CD4-positive, alpha-beta T cell treated with Interferon alpha-2 for 1 hour (primary cell): ENCODE data around the gene SLIRP.
A peak's percentile ranks its signal among the peaks of the same experiment; 100 is the strongest.
"Not testable (repeated sequence)": the region's sequence is repeated elsewhere in the genome, so short reads cannot be mapped to it uniquely, and the experiment has no call there.

Experiments used
- DNase-seq, 2 donors: peaks; one replicate each; pipeline ENCODE4 v3.0.0-alpha.2; 2020 to 2022

The SLIRP gene

DNA sequence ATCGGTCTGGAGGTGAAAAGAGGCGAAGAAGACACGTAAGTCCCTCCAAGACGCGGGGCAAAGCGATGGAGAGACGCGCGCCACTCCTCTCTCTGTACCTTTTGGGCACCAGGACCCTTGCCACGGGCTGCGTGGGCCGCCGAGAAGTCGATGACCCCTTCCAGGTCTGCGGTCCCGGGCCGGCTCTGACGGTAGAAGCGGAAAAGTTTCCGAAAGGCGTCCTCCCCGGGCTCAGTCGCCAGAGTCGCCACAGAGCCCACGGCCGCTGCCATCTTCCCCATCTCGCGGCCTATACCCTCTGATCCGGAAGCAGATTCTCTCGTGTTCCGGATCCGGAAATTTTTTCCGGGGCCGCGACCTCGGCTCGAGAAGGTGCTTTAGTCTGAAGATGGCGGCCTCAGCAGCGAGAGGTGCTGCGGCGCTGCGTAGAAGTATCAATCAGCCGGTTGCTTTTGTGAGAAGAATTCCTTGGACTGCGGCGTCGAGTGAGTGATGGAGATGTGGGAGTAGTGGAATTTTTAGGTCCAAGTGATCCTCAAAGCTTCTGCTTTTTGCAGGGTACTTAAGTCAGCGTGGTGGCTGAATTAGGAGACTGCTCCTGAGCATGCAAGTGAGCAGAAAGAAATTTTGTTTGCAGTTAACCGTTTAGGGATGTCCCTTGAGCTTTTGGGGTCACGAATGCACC, at the start of gene SLIRP, which contains the start of gene ALKBH1:
Gene SLIRP (plus strand): TSS at position 380 of the 685 bp plus-strand sequence. CDS start 9 bp downstream, at position 389.
Gene ALKBH1 (minus strand): TSS at position 300 of the 685 bp plus-strand sequence. CDS start 19 bp downstream, at position 281.
- DNase-seq, result peak; percentile 86 to 91

DNA sequence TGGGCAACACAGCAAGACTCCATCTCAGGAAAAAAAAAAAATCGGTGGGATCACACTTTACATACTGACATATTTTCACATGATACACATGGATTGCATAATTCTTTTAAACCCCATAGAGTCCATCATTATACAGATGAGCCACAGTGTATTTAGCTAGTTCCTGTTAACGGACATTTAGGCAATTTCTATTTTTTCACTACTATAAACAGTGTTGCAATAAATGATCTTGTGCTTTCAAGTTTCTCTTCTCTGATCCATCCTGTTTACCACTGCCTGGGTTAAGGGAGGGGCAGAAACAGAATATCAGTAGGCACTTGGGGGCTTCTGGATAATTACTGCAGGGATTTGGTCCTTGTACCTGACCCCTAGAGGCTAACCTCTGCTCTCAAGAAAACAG, 48.1 kb upstream of the SLIRP start:
- no peak for DNase-seq

DNA sequence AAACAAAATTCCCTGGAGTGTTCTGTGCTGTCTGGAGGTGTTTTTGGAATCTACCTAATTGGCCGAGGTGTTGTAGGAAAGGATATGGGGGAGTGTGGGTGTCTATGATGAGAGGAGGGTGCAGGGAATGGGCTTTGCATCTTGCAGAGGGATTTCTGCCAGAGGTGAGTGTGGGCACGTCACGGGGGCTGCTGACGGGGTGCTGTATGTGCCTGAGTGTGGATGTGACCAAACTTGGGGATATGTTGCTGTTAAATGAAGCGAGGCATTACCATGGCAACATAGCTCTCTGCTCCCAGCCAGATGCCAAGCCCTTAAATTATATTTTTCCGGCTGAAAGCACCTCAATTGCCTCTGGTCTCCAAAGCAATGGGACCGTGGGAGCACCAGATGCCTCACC, 47.1 kb upstream of the SLIRP start:
- DNase-seq, result no peak

DNA sequence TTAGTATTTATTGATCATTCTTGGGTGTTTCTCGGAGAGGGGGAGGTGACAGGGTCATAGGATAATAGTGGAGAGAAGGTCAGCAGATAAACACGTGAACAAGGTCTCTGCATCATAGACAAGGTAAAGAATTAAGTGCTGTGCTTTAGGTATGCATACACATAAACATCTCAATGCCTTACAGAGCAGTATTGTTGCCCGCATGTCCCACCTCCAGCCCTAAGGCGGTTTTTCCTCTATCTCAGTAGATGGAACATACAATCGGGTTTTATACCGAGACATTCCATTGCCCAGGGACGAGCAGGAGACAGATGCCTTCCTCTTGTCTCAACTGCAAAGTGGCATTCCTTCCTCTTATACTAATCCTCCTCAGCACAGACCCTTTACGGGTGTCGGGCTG, 46.3 kb upstream of the SLIRP start:
- DNase-seq, result not testable (repeated sequence)

DNA sequence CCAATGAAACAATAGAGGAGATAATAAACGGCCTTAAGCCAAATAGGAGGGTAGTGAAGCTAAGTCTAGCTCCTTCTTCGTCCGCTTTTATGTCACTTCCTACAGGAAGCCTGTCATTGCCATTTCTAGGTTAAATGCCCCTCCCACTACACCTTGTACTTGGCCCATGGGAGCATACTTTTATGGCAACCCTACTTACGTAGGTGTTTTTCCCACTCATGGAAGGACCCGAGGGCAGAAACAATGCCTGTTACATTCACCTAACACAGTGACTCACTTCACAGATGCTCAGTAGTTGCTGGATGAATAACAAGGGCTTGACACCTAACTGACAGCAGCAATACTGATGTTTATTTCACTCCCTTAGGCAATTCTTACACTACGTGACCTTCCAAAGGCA, 44.6 kb upstream of the SLIRP start:
- no peak for DNase-seq

DNA sequence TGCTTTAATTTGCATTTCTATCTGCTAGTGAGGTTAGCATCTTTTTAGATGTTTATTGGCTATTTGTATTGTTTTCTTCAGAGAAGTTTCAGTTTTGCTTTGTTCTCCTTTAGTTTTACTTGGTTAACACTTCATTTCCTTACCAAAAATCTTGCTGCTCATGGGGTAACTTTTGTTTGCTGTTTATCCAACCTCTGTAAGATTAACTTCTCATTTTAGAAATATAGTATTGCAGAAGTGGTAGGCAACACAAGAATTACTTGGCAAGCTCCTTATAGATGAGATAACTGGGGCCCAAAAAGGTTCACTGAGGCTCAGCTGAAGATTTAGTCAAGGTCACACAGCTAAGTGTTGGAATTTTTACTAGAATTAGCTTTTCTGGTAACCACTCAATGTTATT, 40.6 kb upstream of the SLIRP start:
- DNase-seq, result no peak

DNA sequence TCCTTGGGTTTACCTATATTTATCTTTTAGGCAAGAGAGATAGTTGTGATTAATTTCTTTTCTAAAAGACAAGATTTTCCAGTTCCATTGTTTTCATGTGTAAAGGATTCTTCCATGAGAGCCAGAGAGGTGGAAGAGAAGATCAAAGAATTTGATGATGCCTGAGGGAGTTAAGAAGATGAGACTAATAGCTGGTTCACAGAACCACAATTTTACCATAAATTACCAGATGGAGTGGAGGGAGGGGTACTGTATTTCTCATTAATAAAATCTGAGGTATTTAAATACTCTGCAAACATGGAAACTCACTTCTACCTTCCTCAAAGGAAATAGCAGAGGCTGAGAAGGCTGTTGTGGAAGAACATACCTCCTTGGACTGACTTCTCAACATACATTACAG, 34.7 kb upstream of the SLIRP start:
- no peak for DNase-seq

DNA sequence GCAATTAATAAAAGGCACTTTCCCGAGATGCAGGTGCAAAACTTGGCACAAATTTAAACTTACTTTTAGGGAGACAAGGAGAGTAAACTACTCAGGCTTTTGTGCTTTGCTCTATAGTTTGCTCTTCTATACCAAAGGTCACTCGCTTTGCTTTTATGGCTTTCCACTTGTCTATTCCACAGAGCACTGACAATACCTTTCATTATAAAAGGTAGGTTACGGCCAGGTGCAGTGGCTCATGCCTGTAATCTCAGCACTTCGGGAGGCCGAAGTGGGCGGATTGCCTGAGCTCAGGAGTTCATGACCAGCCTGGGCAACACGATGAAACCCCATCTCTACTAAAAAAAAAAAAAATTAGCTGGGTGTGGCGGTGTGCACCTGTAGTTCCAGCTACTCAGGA, 33.0 kb upstream of the SLIRP start:
- DNase-seq, result no peak

DNA sequence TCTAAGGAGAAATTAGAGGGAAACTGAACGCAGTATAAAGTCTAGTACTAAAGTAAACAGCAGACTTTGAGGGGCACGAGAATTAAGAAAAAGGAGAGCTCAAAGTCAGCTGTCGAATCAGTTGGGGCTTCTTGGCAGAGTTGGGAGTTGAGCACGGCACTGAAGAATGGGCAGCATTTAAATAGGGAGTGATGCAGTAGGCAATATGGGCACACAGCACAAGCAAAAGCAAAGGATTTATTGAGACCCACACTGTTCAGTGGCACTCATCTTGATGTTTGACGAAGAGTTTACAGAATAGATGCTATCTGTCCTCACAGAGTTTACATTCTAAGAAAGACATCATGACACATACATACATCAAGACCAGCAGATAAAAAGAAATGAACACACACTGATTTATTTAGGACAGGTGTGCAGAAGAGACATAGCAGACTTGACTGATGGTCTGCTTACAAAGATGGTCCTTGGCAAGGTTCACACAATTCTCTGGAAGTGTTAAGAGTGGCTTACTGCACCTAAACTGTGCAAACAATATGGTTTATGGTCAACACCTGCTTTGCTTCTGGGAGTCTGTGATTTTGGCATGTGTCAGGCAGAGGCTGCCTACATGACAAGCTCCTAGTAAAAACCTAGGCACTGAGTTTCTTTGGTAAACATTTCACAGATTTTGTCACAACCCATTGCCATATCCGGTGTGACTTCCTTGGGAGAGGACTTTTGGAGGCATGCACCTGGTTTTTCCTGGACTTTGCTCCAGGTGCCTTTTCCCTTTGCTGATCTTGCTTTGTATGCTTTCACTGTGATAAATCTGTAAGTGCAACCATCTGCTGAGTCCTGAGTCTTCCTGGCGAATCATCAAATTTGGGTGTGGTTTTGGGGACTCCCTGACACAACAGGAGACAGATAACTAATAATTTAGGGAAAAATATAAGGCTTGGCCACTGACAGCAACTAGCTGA, 26.4 kb upstream of the SLIRP start:
- no peak for DNase-seq

DNA sequence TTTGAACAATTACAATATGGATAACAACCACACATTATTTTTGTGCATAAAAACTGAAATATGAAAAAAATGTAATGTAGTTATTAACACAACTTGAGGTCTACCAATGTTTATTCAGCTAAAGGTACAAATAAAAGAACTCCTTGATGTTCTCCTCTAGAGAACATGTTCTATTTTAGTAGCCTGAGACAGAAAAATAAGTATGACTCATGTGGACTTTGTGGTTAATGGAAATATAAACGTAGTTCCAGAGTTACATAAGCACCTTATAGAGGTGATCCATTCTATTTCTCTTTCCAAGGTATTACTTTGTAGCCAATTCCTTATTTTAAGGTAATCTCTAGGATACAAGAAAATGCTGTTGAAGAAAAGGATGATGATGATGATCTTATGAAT, 25.7 kb upstream of the SLIRP start:
- DNase-seq, result no peak

DNA sequence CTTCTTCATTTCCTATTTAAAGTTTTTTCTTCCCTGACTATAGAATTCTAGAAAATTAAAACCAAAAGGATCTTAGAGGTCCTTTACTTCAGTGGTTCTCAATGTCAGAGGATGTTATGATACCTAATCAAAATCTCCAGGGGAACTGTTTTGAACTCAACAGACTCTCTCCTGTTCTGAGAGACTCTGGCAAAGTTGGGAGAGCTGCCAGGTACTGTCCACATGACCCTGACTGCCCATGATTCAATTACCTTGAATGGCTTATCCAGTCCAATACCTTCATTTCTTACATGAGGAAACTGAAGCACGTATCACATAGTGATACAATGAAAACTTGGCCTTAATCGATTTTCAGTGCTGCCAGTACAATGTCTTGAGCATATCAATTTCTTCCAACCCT, 16.6 kb upstream of the SLIRP start:
- DNase-seq, result no peak

DNA sequence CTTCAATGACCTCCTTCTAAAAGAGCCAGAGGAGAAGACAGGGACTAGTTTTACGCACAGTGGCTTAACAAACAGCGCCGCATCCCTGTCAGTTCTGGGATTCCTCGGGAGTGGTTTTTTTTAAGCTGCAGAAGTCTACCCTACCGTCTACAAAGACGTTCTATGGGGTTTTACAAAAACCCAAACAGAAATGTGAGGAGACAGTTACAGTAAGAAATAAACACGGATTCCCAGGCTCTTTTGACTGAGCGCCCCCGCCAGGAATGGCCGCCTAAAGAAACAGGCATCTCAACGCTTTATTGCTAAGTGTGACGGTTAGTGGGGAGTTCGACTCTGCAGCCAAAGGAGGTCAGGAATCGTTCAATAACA, 564 bp upstream of the SLIRP start:
- peak in 1 of 2 donors; percentile 30 for DNase-seq

DNA sequence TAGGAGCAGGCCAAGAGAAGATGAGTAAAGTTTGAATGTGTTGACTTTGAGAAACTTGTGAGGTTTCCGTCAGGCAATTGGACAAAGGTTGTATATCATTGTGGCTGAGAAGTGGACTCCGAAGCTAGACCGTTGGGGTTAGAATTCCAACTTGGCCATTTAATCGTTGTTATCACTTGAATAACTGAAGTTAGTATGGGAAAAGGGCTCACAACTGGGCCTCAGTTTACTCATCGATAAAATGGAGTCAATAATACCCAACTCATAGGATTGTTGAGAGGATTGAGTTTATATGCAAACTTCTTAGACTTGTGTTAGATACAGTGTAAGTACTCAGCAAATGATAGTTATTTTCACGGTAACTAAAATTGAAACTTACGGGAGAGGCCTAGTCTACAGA, 846 bp downstream of the SLIRP start:
- DNase-seq, result no peak

DNA sequence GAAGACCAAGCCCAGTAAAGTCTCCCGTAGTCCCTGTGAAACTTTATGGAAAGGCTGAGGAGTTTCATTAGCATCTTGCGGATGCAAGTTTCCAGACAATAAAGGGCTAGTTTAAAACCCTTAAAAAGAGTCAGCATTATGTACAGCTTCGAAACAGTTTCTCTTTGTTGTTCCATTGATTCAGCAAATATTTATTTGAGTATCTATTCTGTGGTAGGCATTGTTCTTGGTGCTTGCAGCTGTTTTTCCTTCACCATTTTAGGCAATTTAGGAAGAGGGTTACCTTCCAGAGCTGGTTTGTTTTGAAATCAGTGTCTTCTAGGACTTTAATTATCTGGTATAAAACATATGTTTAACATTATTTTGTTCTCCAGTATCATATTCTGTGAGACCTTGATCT, 1.5 kb downstream of the SLIRP start:
- DNase-seq, result no peak

DNA sequence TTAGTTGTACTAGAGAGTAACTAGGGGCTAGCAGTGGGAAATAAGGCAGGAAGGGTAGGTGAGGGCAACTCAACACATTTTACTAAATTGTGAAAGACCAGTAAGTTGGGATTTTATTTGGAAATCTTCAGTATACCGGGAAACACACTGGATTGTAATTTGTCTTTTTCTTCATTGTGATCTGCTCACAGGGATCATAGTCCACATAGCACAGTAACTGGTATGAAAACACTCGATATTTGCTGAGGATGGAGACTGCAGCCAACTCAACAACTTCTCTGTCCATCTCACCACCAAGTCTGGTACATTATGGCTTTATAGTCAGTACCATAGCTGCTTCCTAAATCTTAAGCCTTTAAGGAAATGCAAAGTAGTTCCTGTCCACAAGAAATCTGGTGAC, 2.5 kb downstream of the SLIRP start:
- DNase-seq, result no peak

DNA sequence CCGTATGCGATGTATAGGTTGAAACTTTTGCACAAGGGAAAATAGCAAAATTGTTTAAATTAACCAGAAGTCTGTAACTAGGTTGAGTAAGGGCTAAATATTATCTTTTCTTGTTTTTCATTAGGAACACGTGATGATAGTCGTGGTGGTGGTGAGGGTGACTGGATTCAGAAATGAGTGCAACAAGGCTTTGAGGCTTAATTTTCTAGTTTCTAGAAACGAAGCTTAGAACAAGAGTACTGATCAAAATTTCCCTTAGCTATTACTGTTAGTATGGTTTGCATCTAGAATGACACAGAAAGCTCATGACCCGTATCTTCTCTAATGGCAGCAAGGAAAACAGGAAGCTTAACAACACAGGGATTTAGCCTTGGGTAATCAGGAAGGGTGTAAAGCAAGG, 7.0 kb downstream of the SLIRP start:
- DNase-seq, result no peak

DNA sequence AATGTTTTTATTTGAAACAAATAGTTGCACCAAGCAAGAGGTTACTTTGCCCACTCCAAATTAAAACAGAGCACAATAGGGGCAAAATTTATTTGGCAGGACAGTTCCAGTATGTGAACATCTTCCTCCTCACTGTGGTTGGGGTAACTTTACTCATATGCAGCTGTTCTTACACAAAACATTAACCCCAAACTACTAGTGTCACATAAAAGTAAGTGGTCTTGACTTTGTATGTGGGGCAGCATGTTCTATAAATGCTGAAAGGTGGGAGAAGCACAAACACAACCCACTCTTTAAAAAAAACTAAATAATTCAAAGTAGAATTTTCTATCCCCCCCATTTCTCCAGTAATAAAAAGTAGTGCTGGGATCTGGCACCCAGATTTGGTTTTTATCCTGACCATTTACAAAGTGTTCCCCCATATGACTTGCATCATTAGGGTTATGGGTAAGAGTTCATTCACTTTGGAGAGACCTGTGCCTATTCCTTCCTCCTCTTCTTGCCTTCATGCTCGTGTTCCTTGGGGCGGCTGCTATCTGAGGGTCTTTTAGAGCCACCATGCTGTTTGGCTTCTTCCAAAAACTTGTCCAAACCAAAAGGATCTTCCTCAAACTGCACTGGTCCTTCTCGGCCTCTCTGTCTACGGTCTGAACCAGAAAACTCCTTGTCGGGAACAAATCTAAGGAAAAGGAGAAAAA, 9.9 kb downstream of the SLIRP start:
- DNase-seq, result no peak

DNA sequence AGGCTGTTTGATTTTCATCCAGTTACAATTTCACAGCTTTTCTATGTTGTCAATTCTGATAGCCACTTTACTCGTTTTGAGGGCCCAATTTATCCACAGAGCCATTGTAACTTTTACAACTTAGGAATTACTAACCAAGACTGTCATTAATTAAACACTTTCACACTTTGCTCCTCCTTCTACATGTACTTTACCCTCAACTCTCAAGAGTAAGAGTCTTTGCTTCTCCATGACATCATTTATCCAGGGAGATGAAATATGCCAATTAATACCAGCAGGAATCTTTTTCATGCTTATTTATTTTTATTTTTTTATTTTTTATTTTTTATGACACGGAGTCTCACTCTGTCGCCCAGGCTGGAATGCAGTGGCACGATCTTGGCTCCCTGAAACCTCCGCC, 13.5 kb downstream of the SLIRP start:
- no peak for DNase-seq

DNA sequence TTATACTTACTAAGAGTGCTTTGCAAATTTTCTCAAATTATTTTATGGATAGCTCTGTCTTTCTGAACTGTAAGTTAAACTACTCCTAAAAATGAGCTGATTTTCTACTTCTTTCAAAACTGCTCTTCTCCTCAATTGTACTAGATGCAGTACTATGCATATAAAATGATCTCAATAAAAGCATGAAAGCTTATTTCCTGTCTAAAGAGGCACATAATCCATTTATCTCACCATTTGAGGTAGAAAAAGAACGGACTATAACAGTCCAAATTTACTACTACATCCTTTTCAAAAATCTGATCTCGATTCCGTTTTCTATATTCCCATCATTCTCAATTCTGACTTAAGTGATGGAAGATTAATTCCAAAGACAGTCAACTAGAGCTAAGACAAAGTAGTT, 14.4 kb downstream of the SLIRP start:
- no peak for DNase-seq

DNA sequence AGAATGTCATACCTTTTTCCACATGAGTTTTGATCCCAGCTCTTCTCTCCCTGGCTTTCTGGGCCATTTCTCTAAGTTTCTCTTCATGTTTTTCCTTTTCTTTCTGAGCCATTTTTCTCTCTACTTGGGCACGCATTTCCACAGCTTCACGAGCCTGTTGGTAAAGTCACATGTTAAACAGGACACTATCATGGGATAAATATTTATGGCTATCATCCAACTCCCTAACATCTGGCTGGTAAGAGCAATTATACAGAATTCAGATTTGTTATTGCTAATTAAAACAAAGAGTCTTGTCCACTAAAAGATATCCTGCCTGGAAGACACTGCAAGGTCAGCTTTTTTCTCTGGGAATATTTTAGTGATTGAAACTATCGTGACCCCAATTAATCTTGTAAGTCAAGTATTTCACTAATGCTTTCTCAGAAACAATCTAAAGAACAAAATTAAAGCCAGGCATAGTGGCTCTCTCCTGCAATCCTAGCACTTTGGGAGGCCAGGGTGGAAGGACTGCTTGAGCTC, 23.1 kb downstream of the SLIRP start:
- DNase-seq, result no peak

DNA sequence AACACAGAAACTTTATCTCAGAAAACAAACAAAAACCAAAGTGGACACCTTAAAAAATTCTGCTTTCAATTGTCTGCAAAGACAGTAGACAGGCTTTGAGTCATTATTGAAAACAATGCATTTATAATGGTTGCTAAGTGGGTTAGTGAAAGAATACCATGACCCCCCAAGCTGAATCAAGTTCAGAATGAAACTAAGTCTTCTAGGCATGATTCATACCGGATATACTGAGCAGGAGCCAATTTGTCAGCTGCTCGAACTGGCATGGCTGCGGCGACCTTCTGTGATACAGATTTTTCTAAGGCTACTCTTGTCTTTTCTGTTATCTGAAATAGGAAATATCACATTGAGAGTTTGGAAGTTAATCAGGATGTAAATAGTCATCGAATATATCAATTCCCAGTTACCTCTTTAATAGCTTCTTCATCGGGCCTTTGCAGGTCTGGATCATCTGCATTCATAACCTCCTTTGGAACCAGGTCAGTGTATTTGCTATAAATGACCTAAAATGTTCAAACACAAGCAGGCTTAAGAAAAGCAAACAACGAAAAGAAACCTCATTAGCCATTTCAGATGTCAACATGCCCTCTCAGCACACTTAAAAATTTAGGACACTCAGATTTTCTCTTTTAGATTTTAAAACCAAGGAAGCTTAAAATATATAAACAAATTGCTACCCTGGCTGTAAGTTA, 30.8 kb downstream of the SLIRP start:
- DNase-seq, result peak in 1 of 2 donors; percentile 25

DNA sequence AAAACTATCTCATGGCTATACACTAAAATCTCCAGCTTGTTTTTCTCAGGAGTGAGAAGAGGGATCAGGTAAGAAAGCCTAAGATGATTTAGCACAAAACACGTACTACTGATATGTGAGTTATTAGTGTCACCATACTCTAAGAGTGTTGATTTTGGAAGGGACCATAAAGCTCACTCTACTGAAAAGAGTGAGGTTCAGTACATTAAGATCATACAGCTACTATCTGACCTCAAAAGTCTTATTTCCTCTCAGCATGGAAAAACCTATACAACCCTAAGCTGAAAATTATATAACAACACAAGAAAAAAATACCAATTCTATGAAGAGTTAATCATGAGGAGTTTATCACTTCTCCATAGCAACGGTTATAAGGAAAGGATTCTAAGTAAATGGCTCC, 33.5 kb downstream of the SLIRP start:
- DNase-seq, result no peak
